Activated naive CD4-positive, alpha-beta T cell treated with anti-CD3 and anti-CD28 coated beads, Interleukin-2, amount 10 ng/mL, durations not matched to agents 7 days and 5 days (primary cell): ENCODE results near the gene GAA.

Experiments
- CTCF ChIA-PET: fragments of 350-600 bp; sonication (Branson Sonifier 250); formaldehyde crosslinking; loops from one replicate; lab custom pipeline; 2021; ENCODE audit warnings: antibody characterized with exemption; lab: Charles Lee
- DNase-seq: peaks from one replicate; pipeline ENCODE4 v3.0.0-alpha.2; 2020
- H3K27ac Mint-ChIP-seq: one replicate; pipeline ENCODE4 v1.8.0; 2021; ENCODE audit warnings: mild to moderate bottlenecking, moderate library complexity, mixed read lengths
- H3K27me3 Mint-ChIP-seq: one replicate; pipeline ENCODE4 v1.8.0; 2021; ENCODE audit warnings: mild to moderate bottlenecking, mixed read lengths
- H3K36me3 Mint-ChIP-seq: one replicate; pipeline ENCODE4 v1.8.0; 2021; ENCODE audit warnings: mixed read lengths
- H3K4me1 Mint-ChIP-seq: one replicate; pipeline ENCODE4 v1.8.0; 2021; ENCODE audit warnings: mixed read lengths
- H3K4me3 Mint-ChIP-seq: one replicate; pipeline ENCODE4 v1.8.0; 2021; ENCODE audit warnings: mild to moderate bottlenecking, moderate library complexity, mixed read lengths
- H3K9me3 Mint-ChIP-seq: one replicate; pipeline ENCODE4 v1.8.0; 2021; ENCODE audit warnings: mixed read lengths

GAA gene

DNA sequence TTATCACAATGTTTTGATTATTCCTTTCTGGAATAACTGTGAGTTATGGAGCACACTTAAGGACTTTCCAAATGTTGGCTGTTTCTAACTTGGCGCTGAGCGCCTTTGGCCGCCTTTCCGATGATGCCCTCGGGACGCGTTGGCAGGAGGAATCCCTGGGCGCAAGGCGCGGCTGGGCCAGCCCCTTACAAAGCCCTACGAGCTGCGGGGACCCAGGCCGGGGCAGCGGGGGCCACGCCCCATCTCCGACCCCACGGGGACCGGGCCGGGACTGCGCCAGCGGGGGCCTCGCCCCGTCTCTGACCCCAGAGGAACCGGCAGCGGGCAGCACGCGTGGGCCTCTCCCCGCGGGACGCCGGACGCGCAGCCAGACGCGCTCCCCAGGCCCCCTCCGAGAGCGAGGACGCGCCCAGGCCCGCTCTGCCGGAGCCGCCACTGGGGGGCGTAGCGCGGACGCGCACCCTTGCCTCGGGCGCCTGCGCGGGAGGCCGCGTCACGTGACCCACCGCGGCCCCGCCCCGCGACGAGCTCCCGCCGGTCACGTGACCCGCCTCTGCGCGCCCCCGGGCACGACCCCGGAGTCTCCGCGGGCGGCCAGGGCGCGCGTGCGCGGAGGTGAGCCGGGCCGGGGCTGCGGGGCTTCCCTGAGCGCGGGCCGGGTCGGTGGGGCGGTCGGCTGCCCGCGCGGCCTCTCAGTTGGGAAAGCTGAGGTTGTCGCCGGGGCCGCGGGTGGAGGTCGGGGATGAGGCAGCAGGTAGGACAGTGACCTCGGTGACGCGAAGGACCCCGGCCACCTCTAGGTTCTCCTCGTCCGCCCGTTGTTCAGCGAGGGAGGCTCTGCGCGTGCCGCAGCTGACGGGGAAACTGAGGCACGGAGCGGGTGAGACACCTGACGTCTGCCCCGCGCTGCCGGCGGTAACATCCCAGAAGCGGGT lies at the start of gene GAA:
Gene GAA (plus strand): TSS at position 571 of the 935 bp plus-strand sequence. CDS start 3,006 bp downstream, outside the sequence.
- Mint-ChIP-seq H3K36me3 (no peaks in the 10 kb centered on the region), H3K4me3 (peak within 1 kb of the TSS; percentile 91), H3K9me3 (no peaks in the 10 kb centered on the region), H3K27me3 (peaks cover 31% of the 10 kb centered on the region), H3K4me1 (peaks cover 27% of the 10 kb centered on the region), H3K27ac (peak within 1 kb of the TSS; percentile 84)
- DNase-seq = peak; percentile 90
- CTCF ChIA-PET = interaction anchor here (0.6 to 2.3 kb wide), 21 partner anchors 9 to 327 kb away, joined by 3 to 8 read pairs (median 4); partner anchors contain the start of gene RNF213

DNA sequence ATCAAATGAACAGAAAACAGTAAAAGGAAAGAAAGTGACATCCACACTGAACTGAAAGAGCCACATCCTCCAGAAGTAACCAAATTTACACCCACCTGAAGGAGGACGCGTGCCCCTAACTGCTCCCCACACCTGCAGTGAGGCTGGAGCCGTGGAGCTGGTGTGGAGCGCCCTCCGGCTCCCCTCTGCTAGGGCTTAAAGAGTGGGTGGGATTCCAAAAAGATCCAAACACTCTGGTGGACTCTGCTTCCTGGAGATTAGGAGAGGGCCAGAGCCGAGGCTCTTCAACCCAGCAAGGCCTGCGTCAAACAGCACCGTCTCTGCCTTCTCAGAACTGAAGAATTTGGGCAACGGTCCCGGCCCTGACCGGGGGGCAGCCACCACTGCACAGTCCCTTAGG lies 49.7 kb upstream of the GAA start:
- DNase-seq = no peak
- Mint-ChIP-seq H3K4me3 (no peak overlapping the region), H3K9me3 (no peaks in the 10 kb centered on the region), H3K27ac (no peak overlapping the region), H3K36me3 (no peaks in the 10 kb centered on the region), H3K4me1 (no peaks in the 10 kb centered on the region), H3K27me3 (peaks cover 5% of the 10 kb centered on the region)
- CTCF ChIA-PET = no interaction called here

DNA sequence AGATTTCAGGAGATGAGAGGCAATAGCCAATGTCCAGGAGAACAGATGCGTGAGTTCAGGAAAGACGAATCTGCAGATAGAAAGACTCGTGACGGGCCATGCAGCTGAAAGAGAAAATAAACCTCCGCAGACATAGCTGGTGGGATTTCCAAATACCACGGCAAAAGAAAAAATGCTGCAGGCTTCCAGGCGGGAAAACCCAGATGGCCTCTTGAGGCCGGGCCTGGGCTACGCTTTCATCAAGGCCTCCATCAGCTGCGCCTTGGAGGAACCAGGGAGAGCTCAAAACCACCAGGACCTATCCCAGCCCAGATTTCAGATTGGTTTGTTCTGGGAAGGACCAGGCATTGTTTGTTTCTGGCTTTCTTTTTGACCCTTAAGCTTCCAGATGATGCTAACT lies 48.3 kb upstream of the GAA start:
- no peaks in the 10 kb centered on the region for H3K9me3 Mint-ChIP-seq

DNA sequence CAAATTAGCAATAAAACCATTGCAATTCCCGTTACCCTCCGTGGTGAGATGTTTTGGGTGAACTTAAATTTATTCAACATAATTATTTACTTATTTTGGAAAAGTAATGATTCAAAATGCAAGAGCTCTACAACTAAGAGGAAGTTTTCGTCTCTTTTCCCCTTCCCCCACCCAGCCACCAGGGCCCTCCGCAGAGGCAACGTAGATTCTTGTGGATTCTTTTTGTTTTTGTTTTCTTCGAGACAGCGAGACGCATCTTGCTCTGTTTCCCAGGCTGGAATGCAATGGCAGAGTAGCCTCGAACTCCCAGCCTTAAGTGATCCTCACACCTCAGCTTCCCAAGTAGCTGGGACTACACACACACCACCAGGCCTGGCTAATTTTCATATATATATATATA lies 45.8 kb upstream of the GAA start:
- Mint-ChIP-seq H3K27ac (no peak overlapping the region), H3K4me3 (no peak overlapping the region), H3K9me3 (no peaks in the 10 kb centered on the region), H3K36me3 (no peaks in the 10 kb centered on the region), H3K4me1 (no peaks in the 10 kb centered on the region), H3K27me3 (peaks cover 18% of the 10 kb centered on the region)
- no peak for DNase-seq
- CTCF ChIA-PET = no interaction called here

More for the DNA sequence above, 48.3 kb upstream of the GAA start:
- no peak for DNase-seq
- Mint-ChIP-seq H3K27ac (no peak overlapping the region), H3K36me3 (no peaks in the 10 kb centered on the region), H3K4me3 (no peak overlapping the region), H3K27me3 (peaks cover 5% of the 10 kb centered on the region), H3K4me1 (no peaks in the 10 kb centered on the region)
- CTCF ChIA-PET = no interaction called here

DNA sequence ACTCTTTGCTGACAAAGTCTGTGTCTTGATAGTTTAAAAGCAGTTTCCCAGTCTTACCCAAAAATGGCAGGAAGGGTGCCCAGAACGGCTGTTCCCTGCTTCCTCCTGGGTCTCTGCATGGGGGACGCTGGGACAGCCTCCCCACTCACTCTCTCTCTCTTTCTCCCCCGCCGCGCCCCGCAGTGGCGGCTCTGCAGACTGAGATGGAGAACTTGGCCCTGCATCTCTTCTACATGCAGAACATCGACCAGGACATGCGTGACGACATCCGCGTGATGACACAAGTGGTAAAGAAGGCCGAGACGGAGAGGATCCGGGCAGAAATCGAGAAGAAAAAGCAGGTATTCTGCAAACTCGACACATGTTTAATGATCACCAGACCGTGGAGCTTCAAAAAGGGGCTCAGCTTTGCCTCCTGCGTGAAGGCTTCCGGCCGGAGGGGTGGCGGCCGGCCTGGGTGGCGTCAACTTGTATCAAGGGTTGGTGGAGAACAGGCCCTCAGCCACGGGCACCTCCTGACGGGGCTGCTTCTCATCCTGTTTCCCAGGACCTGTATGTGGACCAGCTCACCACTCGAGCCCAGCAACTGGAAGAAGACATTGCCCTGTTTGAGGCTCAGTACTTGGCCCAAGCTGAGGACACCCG lies 42.9 kb upstream of the GAA start:
- CTCF ChIA-PET = interaction anchor here (1.3 kb wide), 1 partner anchor 51 kb away, joined by 4 read pairs; no protein-coding TSS in a partner anchor
- Mint-ChIP-seq H3K27me3 (peaks cover 13% of the 10 kb centered on the region), H3K27ac (no peak overlapping the region), H3K4me1 (no peaks in the 10 kb centered on the region), H3K36me3 (no peaks in the 10 kb centered on the region), H3K4me3 (no peak overlapping the region), H3K9me3 (no peaks in the 10 kb centered on the region)
- no peak for DNase-seq

DNA sequence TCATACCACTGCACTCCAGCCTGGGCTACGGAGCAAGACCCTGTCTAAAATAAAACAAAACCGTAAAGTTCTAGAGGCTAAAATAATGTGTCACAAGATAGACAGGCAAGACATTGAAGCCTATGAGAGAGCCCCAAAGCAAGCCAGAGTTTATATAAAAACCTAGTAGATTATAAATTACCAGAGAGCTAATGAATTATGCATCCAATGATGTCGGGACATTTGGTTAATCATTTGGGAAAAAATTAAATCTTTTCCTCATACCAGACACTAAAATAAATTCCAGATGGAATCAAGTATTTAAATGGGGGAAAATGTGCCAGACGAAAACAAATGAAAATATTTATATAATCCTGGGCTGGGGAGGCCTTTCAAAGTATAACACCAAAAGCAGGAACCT lies 40.7 kb upstream of the GAA start:
- Mint-ChIP-seq H3K9me3 (no peaks in the 10 kb centered on the region), H3K27me3 (peaks cover 16% of the 10 kb centered on the region), H3K4me1 (no peaks in the 10 kb centered on the region), H3K4me3 (no peak overlapping the region), H3K27ac (no peak overlapping the region), H3K36me3 (no peaks in the 10 kb centered on the region)
- no peak for DNase-seq
- CTCF ChIA-PET = no interaction called here

DNA sequence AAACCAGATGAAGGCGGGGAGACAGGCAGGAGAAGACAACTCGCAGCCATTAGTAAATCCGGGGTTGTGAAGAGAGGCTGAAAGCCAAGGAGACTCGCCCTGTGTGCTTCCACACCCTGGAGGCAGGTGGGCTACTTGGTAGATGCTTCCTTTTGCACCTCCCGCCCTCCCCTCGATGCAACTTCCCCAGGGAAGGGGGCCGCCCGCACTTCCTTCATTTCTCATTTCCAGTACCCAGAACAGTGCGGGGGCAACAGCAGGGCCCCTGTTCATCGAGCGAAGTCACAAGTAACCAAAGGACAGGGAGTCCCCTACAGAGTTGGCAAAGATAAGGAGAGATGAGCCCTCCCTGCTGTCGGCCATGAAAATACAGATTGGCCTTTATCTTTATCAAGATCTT lies 40.0 kb upstream of the GAA start:
- no peak overlapping the region for H3K27ac Mint-ChIP-seq
- CTCF ChIA-PET = no interaction called here

DNA sequence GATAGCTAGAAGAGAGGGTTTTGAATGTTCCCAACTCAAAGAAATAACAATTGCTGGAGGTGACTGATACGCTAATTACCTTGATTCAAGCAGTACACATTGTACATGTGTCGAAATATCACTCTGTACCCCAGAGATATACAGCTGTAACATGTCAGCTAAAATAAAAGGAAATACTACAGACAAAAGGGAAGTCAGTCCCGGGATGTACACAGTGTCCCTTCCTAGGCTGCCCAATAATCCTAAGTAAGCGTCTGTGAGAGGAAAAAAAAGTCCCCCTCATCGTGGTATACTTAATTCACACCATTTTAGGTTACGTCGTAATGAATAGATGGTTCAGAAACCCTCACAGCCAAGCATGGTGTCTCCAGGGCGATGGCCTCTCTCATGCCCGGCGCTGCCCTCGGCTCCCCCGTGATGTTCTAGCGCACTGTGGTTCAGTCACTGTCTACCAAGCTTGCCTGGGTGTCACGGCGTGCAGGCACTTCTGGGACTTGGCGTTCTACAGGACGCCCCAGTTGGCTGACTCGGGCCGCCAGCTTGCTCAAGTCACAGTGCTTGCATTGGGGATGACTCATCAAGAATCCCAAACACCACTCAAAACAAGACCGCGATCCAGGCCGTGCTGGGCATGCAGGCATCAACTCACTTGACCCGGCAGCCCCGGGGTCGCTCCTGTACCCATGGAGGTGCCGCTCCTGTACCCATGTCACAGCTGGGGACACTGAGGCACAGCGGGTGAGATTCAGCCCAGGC lies 37.4 kb upstream of the GAA start:
- CTCF ChIA-PET = interaction anchor here (0.7 to 1.3 kb wide), 2 partner anchors 19 to 72 kb away, joined by 3 to 5 read pairs; no protein-coding TSS in a partner anchor
- Mint-ChIP-seq H3K36me3 (no peaks in the 10 kb centered on the region), H3K27me3 (peaks cover 15% of the 10 kb centered on the region), H3K4me1 (no peaks in the 10 kb centered on the region), H3K4me3 (no peak overlapping the region), H3K9me3 (no peaks in the 10 kb centered on the region), H3K27ac (no peak overlapping the region)
- no peak for DNase-seq

More for the DNA sequence above, 40.0 kb upstream of the GAA start:
- H3K9me3 Mint-ChIP-seq = no peaks in the 10 kb centered on the region
- no peak overlapping the region for H3K4me3 Mint-ChIP-seq
- H3K36me3 Mint-ChIP-seq = no peaks in the 10 kb centered on the region
- peaks cover 16% of the 10 kb centered on the region for H3K27me3 Mint-ChIP-seq
- DNase-seq = no peak
- H3K4me1 Mint-ChIP-seq = no peaks in the 10 kb centered on the region

DNA sequence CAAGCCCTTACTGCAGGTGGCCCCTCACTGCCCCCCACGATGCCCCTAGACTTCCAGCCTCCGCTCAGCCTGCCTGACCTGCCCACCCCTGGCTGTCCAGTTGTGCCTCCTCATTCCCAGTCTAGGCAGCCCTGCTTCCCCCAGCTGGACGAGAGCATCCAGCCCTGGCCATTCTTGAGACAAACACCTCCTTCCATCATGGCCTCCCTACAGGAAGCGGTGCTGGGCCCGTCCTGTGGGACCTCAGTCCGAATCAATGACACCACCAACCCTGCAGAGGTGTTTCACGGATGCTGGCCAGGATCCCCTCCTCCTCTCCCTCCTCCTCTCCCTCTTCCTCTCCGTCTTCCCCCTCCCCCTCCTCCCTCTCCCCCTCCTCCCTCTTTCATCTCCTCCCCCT lies 36.7 kb upstream of the GAA start:
- Mint-ChIP-seq H3K9me3 (no peaks in the 10 kb centered on the region), H3K36me3 (no peaks in the 10 kb centered on the region), H3K27me3 (peaks cover 11% of the 10 kb centered on the region), H3K27ac (no peak overlapping the region), H3K4me1 (peaks cover 2% of the 10 kb centered on the region), H3K4me3 (no peak overlapping the region)
- DNase-seq = no peak
- CTCF ChIA-PET = interaction anchor here (1.3 kb wide), 1 partner anchor 18 kb away, joined by 5 read pairs; no protein-coding TSS in a partner anchor

DNA sequence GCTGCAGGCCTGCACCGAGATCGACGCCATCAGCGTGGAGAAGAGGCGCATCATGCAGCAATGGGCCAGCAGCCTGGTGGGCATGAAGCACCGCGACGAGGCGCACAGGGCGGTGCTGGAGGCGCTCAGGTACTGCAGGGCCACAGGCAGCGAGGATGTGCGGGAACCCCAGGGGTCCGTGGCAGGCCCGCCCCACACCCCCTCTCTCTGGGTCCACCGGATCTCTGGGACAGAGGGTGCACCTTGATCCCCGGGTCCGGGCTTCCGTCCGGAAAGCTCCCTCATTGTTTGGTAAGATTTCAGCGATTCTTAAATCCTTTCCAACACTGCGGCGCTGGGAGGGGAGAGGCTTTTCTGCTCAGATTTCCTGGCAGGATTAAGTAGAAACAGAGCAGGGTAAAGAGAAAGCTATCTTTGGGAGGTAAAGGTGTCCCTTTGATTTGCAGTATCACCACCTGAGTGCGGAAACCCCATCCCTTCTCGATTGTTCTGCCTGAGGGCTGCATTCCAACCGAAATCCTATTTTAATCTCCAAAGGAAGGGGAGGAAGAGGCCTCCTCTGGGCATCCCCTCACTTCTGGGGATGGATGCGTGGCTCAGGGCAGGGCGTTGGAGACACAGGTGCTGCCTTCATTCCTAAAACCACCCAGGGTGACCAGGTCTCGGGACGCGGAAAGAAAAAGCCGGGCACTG lies 35.8 kb upstream of the GAA start:
- CTCF ChIA-PET = no interaction called here
- Mint-ChIP-seq H3K4me1 (peaks cover 2% of the 10 kb centered on the region), H3K27me3 (peaks cover 11% of the 10 kb centered on the region), H3K36me3 (no peaks in the 10 kb centered on the region), H3K27ac (no peak overlapping the region), H3K9me3 (no peaks in the 10 kb centered on the region), H3K4me3 (no peak overlapping the region)
- no peak for DNase-seq

DNA sequence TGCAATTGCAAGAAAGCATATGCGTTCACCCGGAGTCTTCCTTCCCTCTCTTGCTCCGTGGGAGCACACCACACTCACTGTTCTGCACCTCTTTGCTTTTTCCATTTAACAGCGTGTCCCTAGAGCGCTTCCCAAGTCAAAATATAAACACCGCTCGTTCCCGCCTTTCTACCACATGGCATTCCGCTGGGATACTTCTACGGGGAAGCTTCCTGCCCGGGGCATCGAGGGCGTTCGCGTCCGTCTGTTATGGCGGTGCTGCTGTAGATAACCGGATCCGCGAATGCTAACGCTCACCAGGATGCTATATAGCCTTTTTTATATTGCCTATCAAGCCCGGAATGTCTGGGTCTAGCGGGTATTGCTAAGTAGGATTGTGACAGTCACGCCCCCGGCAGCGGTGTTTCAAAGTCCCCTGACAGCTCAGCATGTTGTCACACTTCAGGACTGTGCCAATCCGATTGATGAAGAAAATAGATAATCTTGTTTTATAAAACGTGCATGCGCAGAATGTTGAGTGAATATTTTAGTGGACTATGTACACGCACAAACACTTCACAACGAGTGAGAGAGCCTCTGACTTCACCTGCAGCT lies 33.9 kb upstream of the GAA start:
- H3K4me1 Mint-ChIP-seq = peaks cover 13% of the 10 kb centered on the region
- CTCF ChIA-PET = no interaction called here

DNA sequence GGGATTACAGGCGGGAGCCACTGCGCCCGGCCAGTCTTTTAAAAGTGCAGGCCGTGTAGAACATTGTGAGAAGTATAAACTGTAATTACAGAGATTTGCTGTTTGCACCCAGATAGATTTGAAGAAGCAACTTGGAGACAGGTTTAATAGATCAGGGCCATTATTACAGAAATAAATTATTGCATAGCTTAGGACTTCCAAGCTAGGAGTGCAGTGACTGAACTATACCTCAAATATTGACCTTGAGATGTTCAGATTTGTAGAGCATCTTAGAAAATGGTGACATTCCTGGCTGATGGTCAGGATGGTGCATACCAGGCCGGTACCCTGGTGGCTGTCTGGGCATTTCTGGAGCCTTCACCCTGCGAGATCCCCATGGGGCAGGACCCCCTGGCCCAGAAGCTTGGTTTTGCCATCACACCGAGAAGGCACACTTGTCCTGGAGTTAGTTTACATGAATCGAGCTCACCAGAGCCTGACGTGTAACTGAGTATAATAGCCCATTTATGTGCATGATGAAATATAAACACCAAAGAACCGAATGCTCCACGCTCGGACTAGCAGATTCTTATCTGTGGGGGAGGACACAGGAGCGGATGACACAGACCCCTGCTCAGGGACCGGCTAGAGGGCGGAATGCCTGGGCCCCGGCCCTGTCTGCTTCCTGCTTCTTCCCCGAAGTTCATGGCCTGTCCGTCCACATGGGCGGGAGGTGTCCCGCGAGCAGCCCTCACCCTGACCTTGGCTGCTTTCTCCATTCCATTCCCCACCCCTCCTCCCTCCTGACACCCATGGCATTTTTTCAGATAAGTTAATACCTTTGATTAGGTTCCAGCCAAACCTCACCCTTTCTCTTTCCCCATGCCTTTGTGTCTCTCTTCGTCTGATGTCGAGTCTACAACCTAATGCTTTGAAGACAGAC lies 32.8 kb upstream of the GAA start:
- no peak overlapping the region for H3K4me3 Mint-ChIP-seq
- H3K9me3 Mint-ChIP-seq = no peaks in the 10 kb centered on the region
- peaks cover 13% of the 10 kb centered on the region for H3K4me1 Mint-ChIP-seq
- DNase-seq = no peak
- no peak overlapping the region for H3K27ac Mint-ChIP-seq
- CTCF ChIA-PET = no interaction called here
- H3K36me3 Mint-ChIP-seq = no peaks in the 10 kb centered on the region
- H3K27me3 Mint-ChIP-seq = peaks cover 11% of the 10 kb centered on the region

More for the DNA sequence above, 33.9 kb upstream of the GAA start:
- no peaks in the 10 kb centered on the region for H3K36me3 Mint-ChIP-seq
- H3K27ac Mint-ChIP-seq = no peak overlapping the region
- H3K4me3 Mint-ChIP-seq = no peak overlapping the region
- DNase-seq = no peak
- H3K9me3 Mint-ChIP-seq = no peaks in the 10 kb centered on the region
- peaks cover 11% of the 10 kb centered on the region for H3K27me3 Mint-ChIP-seq
